AG09319 (cell line): ENCODE measurements around the gene PSD4.

Experiments used
- DNase-seq: peaks from one replicate; pipeline ENCODE4 v3.0.0-alpha.2; 2010; ENCODE audit warnings: low read depth; ENCODE audit errors: extremely low read depth
- CTCF ChIP-seq: IDR thresholded peaks from 2 replicates; pipeline ENCODE4 v1.5.1; 2011; ENCODE audit warnings: low read depth, mild to moderate bottlenecking, inconsistent platforms, low read length, moderate library complexity

PSD4 gene

GRCh38 chr2:113240915-113241911 is 67.4 kb downstream of the PSD4 start:
- TF ChIP-seq CTCF, result no peak

GRCh38 chr2:113242327-113242726 is 68.6 kb downstream of the PSD4 start:
- DNase-seq, result no peak
- no peak for TF ChIP-seq CTCF

More at GRCh38 chr2:113240915-113241911, 67.4 kb downstream of the PSD4 start:
- peak; percentile 93 for DNase-seq

GRCh38 chr2:113245276-113245711 is 71.5 kb downstream of the PSD4 start:
- DNase-seq, result no peak
- TF ChIP-seq CTCF, result no peak

- no peak for TF ChIP-seq CTCF
- DNase-seq, result no peak
Measured at GRCh38 chr2:113246606-113247005, 72.8 kb downstream of the PSD4 start.

- TF ChIP-seq CTCF, result peak; percentile 90
- DNase-seq, result peak; percentile 45
Measured at GRCh38 chr2:113248997-113249770, 75.4 kb downstream of the PSD4 start.

- TF ChIP-seq CTCF, result no peak
- no peak for DNase-seq
Measured at GRCh38 chr2:113251118-113251517, 77.3 kb downstream of the PSD4 start.
